GM23248 (cell line): ENCODE measurements around the gene RFX2. TPM values are rescaled to one million over a fixed set of nuclear protein-coding genes. Genes with fewer than 3 reads are reported as not detected.

ENCODE experiments used
- DNase-seq: peaks from one replicate; pipeline ENCODE4 v3.0.0-alpha.2; 2015
- H2AFZ ChIP-seq: fragments of 200-600 bp; sonication (generic); 2 replicates; pipeline ENCODE4 v1.6.1; 2016; ENCODE audit warnings: antibody characterized with exemption
- H3F3A ChIP-seq: fragments of 200-600 bp; sonication (generic); 2 replicates; pipeline ENCODE4 v1.6.1; 2016; ENCODE audit warnings: mild to moderate bottlenecking, antibody characterized with exemption, mixed run types; ENCODE audit not compliant: insufficient read depth
- H3K27ac ChIP-seq: fragments of 200-600 bp; sonication (generic); 2 replicates; pipeline ENCODE4 v1.5.1; 2016; ENCODE audit warnings: mild to moderate bottlenecking
- H3K27me3 ChIP-seq: fragments of 200-600 bp; sonication (generic); replicated peaks from 2 replicates; pipeline ENCODE4 v1.6.1; 2016; ENCODE audit warnings: mild to moderate bottlenecking; ENCODE audit not compliant: insufficient read depth
- H3K36me3 ChIP-seq: fragments of 200-600 bp; sonication (generic); 2 replicates; pipeline ENCODE4 v1.6.1; 2016; ENCODE audit warnings: low read depth, mild to moderate bottlenecking
- H3K4me1 ChIP-seq: fragments of 200-600 bp; sonication (generic); 2 replicates; pipeline ENCODE4 v1.6.1; 2016; ENCODE audit warnings: mild to moderate bottlenecking; ENCODE audit not compliant: insufficient read depth
- H3K4me2 ChIP-seq: fragments of 200-600 bp; sonication (generic); one replicate; pipeline ENCODE4 v1.6.1; 2016; ENCODE audit warnings: mild to moderate bottlenecking; ENCODE audit not compliant: unreplicated experiment
- H3K4me3 ChIP-seq: fragments of 200-600 bp; sonication (generic); 2 replicates; pipeline ENCODE4 v1.5.1; 2016; ENCODE audit warnings: mild to moderate bottlenecking
- H3K79me2 ChIP-seq: fragments of 200-600 bp; sonication (generic); 2 replicates; pipeline ENCODE4 v1.6.1; 2016; ENCODE audit warnings: mild to moderate bottlenecking; ENCODE audit not compliant: insufficient read depth
- H3K9ac ChIP-seq: fragments of 200-600 bp; sonication (generic); 2 replicates; pipeline ENCODE4 v1.6.1; 2016; ENCODE audit warnings: mild to moderate bottlenecking
- H3K9me2 ChIP-seq: fragments of 200-600 bp; sonication (generic); 2 replicates; pipeline ENCODE4 v1.6.1; 2016; ENCODE audit warnings: mixed run types, mild to moderate bottlenecking, moderate library complexity; ENCODE audit not compliant: insufficient read depth
- H3K9me3 ChIP-seq: fragments of 200-600 bp; sonication (generic); one replicate; pipeline ENCODE4 v1.6.1; 2017; ENCODE audit warnings: low read depth
- H4K20me1 ChIP-seq: fragments of 200-600 bp; sonication (generic); 2 replicates; pipeline ENCODE4 v1.6.0; 2016; ENCODE audit not compliant: insufficient read depth
- EZH2 ChIP-seq: fragments of 200-600 bp; sonication (generic); IDR thresholded peaks from 2 replicates; pipeline ENCODE4 v1.6.1; 2018; ENCODE audit warnings: antibody characterized with exemption, mild to moderate bottlenecking; ENCODE audit not compliant: insufficient read depth, poor library complexity, severe bottlenecking
- EZH2phosphoT487 ChIP-seq: fragments of 200-600 bp; sonication (generic); IDR thresholded peaks from 2 replicates; pipeline ENCODE4 v1.6.1; 2018; ENCODE audit warnings: antibody characterized with exemption, moderate library complexity, mild to moderate bottlenecking, low read depth; ENCODE audit not compliant: insufficient read depth
- WGBS, 2 experiments: methylation state at CpG; one replicate each; pipeline ENCODE4 v1.1.6; 2015 to 2017; ENCODE audit warnings: low lambda C conversion rate in 2 of 2, low coverage in 1 of 2; ENCODE audit errors: missing lambda C conversion rate in 2 of 2; 5-methylcytosine and 5-hydroxymethylcytosine counted together
- in situ Hi-C: fragments of 300-500 bp; cut with MboI; formaldehyde crosslinking; loops from 2 replicates; pipeline ENCODE4 v1.15.0; 2020
- polyA plus RNA-seq: library from polyadenylated mRNA; unstranded; fragments of >200 nt; fragmentation: Nextera tagmentation; extraction: Ambion mirVana; gene quantifications from 2 replicates; pipeline ENCODE4 v1.2.1, GENCODE V29; 2016
- total RNA-seq: library from RNA; depleted of rRNA; stranded (reverse); fragments of >200 nt; shearing (Covaris generic); gene quantifications from 2 replicates; pipeline ENCODE4 v1.2.3, GENCODE V29; 2014

Gene RFX2
- total and polyA plus RNA-seq, 2 experiments from 2014 or later: 11.3 to 13.1 TPM

GRCh38 chr19:6101291-6101825 is 8.9 kb downstream of the RFX2 start:
- no peaks in the 10 kb centered on the region for H3K9me2 ChIP-seq
- no peak overlapping the region for H3K27ac ChIP-seq
- H3K4me2 ChIP-seq: no peak overlapping the region
- no peak overlapping the region for H2AFZ ChIP-seq
- H3K4me3 ChIP-seq: no peak overlapping the region
- H3K27me3 ChIP-seq: no peaks in the 10 kb centered on the region
- no peak for DNase-seq
- H3K36me3 ChIP-seq: no peaks in the 10 kb centered on the region
- TF ChIP-seq EZH2 (no peak), EZH2phosphoT487 (no peak)
- in situ Hi-C loops: loop anchor here (10.0 kb wide), 1 partner anchor 47 kb away; no protein-coding TSS in a partner anchor
- WGBS, 2 experiments: 96 to 97% methylated on average over 3 of the region's 3 CpGs
- no peak overlapping the region for H3K9ac ChIP-seq
- H3F3A ChIP-seq: peaks cover 37% of the 10 kb centered on the region
- H3K4me1 ChIP-seq: peaks cover 54% of the 10 kb centered on the region
- H3K9me3 ChIP-seq: no peaks in the 10 kb centered on the region
- no peaks in the 10 kb centered on the region for H4K20me1 ChIP-seq
- H3K79me2 ChIP-seq: peaks cover 66% of the 10 kb centered on the region

- Histone ChIP-seq H3K79me2 (peaks cover 57% of the 10 kb centered on the region), H3K4me3 (no peak overlapping the region), H3K9ac (no peak overlapping the region), H3K9me3 (no peaks in the 10 kb centered on the region), H3F3A (peaks cover 37% of the 10 kb centered on the region), H3K4me2 (no peak overlapping the region), H3K4me1 (peaks cover 54% of the 10 kb centered on the region), H3K9me2 (no peaks in the 10 kb centered on the region), H3K36me3 (no peaks in the 10 kb centered on the region), H3K27me3 (no peaks in the 10 kb centered on the region), H2AFZ (no peak overlapping the region; the same call in 1 of the 2 replicates), H4K20me1 (no peaks in the 10 kb centered on the region), H3K27ac (no peak overlapping the region)
- in situ Hi-C loops: loop anchor here (10.0 kb wide), 1 partner anchor 46 kb away; no protein-coding TSS in a partner anchor
- WGBS, 2 experiments: 80 to 81% methylated on average over 16 of the region's 16 CpGs
- no peak for DNase-seq
- no peak for TF ChIP-seq EZH2
- TF ChIP-seq EZH2phosphoT487: no peak
Observed at GRCh38 chr19:6100284-6100915, 9.9 kb downstream of the RFX2 start.

- Histone ChIP-seq H3K4me3 (no peak overlapping the region), H3K9ac (no peak overlapping the region), H2AFZ (no peak overlapping the region), H3F3A (peaks cover 30% of the 10 kb centered on the region), H3K27ac (no peak overlapping the region), H3K36me3 (no peaks in the 10 kb centered on the region), H3K27me3 (no peaks in the 10 kb centered on the region), H4K20me1 (no peaks in the 10 kb centered on the region), H3K4me2 (no peak overlapping the region), H3K79me2 (peaks cover 57% of the 10 kb centered on the region), H3K9me3 (no peaks in the 10 kb centered on the region), H3K4me1 (peaks cover 46% of the 10 kb centered on the region), H3K9me2 (no peaks in the 10 kb centered on the region)
- no peak for TF ChIP-seq EZH2
- DNase-seq: no peak
- in situ Hi-C loops: no loop called here
- 51 to 58% methylated on average over 2 of the region's 2 CpGs for WGBS, 2 experiments
Observed at GRCh38 chr19:6099599-6099998, 10.7 kb downstream of the RFX2 start.

- WGBS, 2 experiments: 43 to 45% methylated on average over 4 of the region's 4 CpGs
- TF ChIP-seq EZH2 (no peak), EZH2phosphoT487 (no peak)
- Histone ChIP-seq H3F3A (peaks cover 24% of the 10 kb centered on the region), H3K79me2 (peaks cover 57% of the 10 kb centered on the region), H2AFZ (no peak overlapping the region), H4K20me1 (no peaks in the 10 kb centered on the region), H3K27ac (no peak overlapping the region), H3K4me1 (peaks cover 40% of the 10 kb centered on the region), H3K36me3 (no peaks in the 10 kb centered on the region), H3K27me3 (no peaks in the 10 kb centered on the region), H3K9me3 (no peaks in the 10 kb centered on the region), H3K9me2 (no peaks in the 10 kb centered on the region), H3K4me2 (no peak overlapping the region), H3K4me3 (no peak overlapping the region), H3K9ac (peak overlapping the region; percentile 14; the same call in 1 of the 2 replicates)
- in situ Hi-C loops: no loop called here
- no peak for DNase-seq
Observed at GRCh38 chr19:6099033-6099432, 11.3 kb downstream of the RFX2 start.
